ENCODE results near the gene SLC9A9. TPM values are rescaled to one million over a fixed set of nuclear protein-coding genes. Genes with fewer than 3 reads are reported as not detected.

The SLC9A9 gene
- total RNA-seq, 4 donors from 2014 or later: 15.1 to 41.1 (median 20.7) TPM

DNA sequence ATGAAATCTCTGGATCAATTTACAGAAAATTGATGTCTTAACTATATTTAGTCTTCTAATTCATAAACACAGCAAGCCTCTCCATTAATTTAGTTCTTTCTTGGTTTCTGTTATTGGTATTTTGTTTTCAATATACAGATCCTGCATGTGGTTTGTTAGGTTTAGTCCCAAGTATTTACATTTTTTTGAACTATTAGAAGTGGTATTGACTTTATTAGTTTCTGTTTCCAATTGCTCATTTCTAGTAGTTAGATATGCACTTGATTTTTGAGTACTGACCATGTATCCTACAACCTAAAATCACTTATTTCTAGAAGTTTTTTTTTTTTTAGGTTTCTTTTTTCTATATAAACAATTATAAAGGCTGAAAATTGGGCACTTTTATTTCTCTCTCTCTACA is 392.8 kb downstream of the SLC9A9 start:
- TF ChIP-seq, protein P1, sequence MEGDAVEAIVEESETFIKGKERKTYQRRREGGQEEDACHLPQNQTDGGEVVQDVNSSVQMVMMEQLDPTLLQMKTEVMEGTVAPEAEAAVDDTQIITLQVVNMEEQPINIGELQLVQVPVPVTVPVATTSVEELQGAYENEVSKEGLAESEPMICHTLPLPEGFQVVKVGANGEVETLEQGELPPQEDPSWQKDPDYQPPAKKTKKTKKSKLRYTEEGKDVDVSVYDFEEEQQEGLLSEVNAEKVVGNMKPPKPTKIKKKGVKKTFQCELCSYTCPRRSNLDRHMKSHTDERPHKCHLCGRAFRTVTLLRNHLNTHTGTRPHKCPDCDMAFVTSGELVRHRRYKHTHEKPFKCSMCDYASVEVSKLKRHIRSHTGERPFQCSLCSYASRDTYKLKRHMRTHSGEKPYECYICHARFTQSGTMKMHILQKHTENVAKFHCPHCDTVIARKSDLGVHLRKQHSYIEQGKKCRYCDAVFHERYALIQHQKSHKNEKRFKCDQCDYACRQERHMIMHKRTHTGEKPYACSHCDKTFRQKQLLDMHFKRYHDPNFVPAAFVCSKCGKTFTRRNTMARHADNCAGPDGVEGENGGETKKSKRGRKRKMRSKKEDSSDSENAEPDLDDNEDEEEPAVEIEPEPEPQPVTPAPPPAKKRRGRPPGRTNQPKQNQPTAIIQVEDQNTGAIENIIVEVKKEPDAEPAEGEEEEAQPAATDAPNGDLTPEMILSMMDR (IDR thresholded peaks at IDR 0.05; ENCODE audit: low read depth): no peak

DNA sequence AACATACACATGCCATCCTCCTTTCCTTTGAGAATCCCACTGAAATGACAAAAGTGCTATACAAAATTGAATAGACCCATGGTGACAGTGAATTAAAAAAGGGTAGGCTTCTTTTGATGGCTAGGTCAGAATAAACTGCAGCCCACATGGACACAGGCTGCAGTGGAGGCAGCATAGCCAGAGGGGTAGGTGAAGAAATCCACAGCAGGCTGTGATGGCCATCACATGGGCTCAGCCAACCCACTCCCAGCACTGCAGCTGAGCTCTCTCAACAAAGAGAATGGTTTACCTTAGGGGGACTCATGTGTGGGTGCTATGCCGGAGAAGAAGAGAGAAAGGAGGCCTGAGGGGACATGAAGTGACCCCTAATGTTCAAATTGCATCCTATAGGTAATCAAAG is 397.6 kb downstream of the SLC9A9 start:
- TF ChIP-seq, protein P1 (IDR thresholded peaks at IDR 0.05; ENCODE audit: low read depth): no peak

DNA sequence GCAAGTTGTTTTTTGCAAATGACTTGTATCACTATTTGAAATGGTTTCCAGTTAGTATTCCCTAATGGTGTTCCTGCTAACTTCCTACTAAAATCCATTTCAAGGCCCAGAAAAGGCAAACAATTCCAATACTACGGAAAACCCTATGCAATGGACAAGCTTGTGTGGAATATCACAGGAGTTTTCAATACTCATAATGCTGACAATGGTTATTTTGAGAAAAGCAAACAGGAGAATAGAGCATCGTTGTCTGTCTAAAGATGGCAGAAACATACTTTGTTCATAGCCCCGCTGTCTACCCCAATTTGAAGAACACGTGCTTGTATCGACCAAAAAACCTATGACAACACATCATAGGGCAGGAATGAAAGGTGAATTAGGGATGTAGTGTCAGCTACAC is 400.8 kb downstream of the SLC9A9 start:
- TF ChIP-seq, protein P1 (IDR thresholded peaks at IDR 0.05; ENCODE audit: low read depth): no peak

DNA sequence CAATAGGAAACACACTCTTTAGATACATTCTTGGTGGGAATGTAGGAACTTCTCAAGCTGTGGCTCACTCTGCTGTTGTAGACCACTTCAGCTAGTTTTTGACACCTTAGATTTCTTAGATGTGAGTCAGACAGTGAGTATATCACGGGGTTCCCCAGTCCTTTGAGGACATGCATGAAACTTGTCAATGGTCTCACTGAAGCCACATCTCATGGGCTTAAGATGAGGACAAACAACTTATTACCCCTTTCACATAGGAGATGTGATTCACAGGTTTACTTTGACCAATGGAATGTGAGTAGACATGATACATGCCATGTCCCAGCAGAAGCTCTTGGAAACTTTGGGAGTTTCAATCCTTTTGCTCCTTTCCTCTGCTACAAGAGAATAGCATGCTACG is 403.1 kb downstream of the SLC9A9 start:
- TF ChIP-seq, protein P1 (IDR thresholded peaks at IDR 0.05; ENCODE audit: low read depth): no peak

DNA sequence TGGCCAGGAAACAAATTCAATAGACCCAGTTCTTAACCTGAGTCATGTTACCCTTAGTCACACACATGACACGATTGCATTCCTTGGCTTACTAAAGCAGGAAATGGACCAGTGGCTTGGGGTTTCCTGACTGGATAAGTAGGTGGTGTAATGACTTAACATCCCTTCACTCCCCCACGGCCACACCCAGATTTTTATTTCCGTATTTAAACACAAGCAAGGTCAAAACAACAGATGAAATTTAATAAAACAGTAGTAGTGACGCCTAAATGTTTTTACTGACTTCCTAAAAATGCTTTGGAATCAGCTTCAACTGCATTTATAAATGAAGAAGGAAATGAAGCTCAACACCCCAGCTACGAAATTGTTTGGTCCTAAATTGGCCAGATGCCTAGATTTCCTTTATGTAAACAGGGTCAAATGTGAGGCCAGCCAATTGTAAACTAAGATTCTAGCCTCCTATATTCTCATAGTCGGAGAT is 404.4 kb downstream of the SLC9A9 start:
- TF ChIP-seq, protein P1 (IDR thresholded peaks at IDR 0.05; ENCODE audit: low read depth): no peak

DNA sequence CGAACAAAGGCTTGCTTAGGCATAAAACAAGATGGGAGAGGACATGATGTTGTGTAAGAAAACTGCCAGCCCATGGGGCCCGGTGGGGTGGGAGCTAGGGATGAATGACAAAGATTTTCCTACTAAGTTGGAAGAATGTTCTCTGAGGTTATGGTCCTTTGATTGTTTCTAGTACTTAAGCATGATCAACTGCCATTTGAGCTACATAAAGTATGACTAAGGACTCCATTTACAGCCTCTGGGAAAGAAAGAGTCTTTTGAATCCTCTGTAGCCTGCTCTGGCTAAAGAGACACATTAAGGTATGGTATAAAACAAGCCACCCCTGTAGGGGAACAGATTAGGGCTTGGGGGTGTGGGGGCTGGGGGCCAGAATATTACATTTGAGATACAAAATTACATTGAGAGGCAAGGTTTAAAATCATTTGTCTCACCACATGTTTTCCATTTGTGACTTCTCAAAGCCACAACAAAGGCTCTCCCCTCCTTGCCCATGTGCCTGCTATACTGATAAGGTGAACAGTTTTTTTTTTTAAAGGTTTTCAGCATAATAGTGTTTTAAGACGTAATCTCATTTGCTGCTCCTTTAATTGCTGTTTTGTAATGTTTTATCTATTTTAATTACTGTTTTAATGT is 405.3 kb downstream of the SLC9A9 start:
- TF ChIP-seq, protein P1 (IDR thresholded peaks at IDR 0.05; ENCODE audit: low read depth): no peak

DNA sequence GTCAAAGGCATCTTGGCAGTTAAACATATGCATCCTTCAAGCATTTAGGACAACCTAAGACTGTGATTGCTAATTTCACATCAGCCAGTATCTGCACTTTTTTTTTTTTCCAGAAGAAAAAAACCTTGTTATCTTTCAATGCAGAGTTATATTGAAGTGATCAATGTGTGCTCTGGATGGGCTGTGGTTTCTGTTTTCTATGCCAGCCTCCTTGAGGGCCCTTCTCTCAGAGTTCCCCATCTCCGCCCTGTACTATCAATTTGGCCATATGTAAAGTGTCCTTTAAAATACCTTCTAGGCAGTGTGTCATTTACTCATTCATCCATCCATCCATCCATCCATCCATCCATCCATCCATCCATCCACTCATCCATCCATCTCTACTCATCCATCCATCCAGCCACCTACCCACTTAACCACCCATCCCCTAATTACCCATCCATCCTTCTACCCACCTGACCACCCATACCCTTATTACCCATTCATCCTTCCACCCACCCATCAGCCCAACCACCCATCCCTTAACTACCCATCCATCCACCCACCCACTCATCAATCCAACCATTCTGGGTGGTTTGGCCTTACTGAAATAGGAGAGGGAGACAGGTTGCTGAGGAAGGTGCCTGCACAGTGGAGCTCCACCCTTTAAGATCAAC is 406.6 kb downstream of the SLC9A9 start:
- TF ChIP-seq, protein P1 (IDR thresholded peaks at IDR 0.05; ENCODE audit: low read depth): no peak
